Ovary (tissue), 3 donors: ENCODE data around the gene MBD4.

Experiments
- CTCF ChIP-seq, 3 donors: fragments of 450-650 bp in 2 of 3; fragments of 200-600 bp in 1 of 3; IDR thresholded peaks; one replicate each; pipeline versions ENCODE4 v1.5.1 to v1.8.0; 2016 to 2022; ENCODE audit warnings: antibody characterized with exemption in 3 of 3, mild to moderate bottlenecking in 1 of 3
- POLR2A ChIP-seq: fragments of 450-650 bp; IDR thresholded peaks from one replicate; pipeline ENCODE4 v1.6.1; 2017; ENCODE audit warnings: antibody characterized with exemption, mild to moderate bottlenecking, moderate library complexity
- donor health status: DM: no; HTN: no; CAD: no.

- TF ChIP-seq CTCF (IDR thresholded peaks at IDR 0.05) (no peak), POLR2A (no peak)
Observed at GRCh38 chr3:129440618-129441190, 956 bp upstream of the MBD4 start.
